Hypothalamus (tissue), 51 donors: ENCODE results near the gene ZFHX3.

Experiments used
- DNase-seq, 51 donors: peaks; one replicate each; lab custom pipeline; 2025; lab: John Stamatoyannopoulos, UW

ZFHX3 gene

DNA sequence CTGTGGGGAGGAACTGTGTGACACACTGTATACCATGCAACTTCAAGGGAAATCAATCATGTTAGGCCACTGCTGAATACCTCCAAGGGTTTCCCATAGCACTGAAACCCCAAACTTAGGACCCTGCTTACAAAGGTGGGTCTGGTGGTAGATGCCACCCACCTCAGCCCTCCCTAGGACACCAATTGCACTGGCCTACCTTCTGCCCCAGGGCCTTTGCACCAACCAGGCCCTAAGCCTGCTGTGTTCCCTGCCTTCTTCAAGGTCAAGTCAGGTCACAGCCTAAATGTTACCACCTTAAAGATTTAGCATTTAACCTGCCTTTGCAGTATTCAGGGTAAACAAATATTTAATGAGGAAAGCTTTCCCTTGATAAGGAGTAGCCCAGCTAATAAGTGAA, 185.8 kb downstream of the ZFHX3 start:
- no peak for DNase-seq

DNA sequence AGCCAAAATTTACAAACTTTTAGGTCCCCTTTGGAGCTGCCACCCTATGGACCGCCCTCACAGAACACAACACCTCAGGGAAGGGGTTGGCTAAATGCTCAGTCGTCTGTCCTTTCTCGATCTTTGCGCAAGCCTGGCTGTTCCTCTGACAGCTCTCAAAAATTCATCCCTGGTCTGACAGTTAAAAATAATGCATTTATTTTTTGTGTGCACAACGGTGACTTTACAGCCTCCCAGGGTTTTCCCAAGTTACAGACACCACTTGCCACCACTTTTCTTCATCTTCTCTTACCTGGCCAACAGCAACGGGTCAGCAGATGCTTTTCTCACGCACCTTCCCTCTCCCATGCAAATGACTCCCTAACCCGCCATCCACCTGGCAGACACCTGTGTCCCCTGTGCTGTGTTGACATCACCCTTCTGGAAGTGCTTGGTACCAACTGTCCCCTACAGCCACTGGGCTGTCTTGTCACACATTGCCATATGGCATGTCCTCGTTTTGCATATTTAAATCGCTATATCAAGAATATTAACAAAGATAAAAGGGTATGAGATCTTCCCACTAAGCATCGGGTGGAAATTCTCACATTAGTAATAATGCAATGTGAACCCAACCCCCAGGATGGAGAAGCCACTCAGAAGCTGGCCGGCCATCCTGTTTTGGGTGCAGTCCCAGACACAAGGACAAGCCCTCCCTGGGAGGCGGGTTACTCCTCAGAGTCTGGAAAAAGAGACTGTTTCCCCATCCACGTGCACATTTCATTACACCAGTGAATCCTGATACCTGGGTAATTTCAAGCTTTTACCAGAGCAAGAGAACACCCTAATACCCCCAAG, 187.0 kb downstream of the ZFHX3 start:
- DNase-seq: peak in 6 of 51 donors; percentile 6 to 32 (median 13)

DNA sequence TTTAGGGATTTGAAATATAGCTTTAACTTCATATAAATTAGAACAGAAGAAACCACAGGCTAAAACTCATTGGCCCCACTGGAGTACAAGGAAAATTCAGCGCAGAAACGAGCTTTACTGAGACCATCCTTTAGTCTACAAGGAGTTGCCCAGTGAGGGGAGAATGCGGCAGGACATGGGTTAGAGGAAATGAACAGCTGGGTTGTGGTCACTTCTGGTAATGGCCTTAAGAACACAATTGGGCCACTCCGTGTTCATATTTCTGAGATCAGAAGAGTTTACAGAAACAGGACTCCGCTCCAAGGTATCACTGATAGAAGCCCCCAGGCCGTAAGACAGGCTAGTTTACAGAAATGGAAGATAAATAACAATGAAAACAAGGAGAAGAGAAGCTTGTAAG, 188.3 kb downstream of the ZFHX3 start:
- DNase-seq: no peak

DNA sequence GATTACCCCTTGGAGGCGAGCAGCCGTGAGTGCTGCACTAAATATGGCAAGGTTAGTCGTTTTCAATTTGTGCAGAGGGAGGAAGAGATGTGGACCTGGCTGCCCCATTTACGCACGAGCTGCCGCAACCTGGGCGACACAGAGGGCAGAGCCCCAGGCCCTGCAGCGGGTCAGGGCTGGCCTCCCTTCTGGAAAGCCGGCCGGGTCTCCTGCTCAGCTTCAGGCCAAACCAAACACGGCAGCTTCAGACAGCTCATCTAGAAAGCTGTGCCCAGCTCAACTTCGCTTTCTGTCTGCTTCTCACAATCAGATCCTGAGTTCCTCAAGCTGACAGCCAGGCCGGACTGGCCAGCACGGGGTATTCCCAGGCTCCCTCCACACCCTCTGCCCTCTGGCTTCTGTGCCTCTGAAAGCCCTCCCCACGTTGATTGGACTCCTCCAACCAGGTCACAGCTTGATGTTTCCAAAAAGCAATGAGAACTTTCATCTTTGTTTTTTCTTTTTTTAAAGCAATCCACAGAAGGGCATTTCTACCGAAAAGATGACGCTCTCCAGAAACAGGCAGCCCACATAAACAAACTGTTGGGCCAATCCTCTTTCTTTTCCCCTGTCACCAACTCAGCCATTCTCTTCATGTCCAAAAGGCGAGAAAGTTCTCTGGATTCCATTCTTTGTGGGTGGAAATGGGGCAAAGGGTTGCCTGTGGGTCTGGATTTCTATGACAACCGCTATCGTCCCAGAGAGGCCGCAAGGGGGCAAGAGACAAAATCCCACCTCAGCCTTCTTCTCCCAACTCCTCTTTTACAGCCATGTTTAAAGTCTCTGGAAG, 189.0 kb downstream of the ZFHX3 start:
- peak in 19 of 51 donors; percentile 14 to 61 (median 39) for DNase-seq

DNA sequence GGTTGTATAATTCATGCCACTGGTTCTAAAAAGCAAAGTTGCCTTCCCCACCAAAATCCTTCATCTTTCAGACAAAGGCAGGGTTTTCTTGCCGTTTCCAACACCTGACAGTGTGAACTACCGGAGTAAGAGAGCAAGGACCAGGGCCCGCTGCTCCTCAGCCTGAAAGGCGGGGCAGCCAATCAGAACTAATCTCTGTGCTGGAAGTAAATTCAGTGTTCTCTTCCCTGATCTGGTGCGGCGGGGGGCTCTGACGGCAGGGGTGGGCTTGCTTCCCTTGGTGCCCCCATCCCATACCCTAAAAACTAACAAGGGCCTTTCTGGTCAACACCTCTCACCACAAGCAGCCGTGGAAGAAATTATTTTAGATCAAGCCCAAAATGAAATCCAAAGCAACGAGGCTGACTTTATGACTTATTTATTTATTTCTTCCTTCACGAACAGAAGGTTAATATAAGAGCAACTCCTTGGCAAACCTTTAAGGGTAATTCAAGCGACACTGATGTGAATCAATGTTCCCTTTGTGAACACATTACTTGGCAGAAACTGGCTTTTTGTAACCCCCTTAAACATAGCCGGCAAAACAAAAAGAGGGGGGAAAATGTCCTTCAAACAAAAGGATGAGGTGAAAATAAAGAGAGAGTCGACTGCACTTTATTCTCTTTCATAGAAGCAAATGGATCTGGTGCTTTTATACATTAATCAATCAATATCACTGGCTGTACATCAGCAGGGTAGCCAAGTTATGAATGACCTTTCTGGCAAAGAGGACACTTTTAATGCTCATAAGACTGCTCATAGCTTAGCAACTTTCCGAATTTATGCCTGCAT, 189.9 kb downstream of the ZFHX3 start:
- no peak for DNase-seq

DNA sequence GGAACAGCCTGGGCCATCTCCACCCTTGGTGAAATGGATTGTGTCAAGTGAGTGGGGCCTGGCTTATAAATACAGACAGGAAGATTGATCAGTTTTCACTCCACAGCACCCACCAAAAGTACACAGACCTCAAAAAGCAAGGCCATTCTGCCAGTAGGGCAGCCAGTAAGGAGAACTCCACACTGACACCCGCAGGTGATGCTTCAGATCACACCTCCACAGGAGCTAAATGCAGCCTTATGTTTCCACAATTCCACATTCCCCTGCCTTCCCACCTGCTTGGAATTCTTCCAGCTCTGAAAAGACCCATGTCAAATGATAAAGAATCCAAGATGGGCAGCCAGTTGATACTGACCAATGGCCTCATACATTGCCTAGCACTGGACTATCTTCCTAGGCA, 191.1 kb downstream of the ZFHX3 start:
- no peak for DNase-seq

DNA sequence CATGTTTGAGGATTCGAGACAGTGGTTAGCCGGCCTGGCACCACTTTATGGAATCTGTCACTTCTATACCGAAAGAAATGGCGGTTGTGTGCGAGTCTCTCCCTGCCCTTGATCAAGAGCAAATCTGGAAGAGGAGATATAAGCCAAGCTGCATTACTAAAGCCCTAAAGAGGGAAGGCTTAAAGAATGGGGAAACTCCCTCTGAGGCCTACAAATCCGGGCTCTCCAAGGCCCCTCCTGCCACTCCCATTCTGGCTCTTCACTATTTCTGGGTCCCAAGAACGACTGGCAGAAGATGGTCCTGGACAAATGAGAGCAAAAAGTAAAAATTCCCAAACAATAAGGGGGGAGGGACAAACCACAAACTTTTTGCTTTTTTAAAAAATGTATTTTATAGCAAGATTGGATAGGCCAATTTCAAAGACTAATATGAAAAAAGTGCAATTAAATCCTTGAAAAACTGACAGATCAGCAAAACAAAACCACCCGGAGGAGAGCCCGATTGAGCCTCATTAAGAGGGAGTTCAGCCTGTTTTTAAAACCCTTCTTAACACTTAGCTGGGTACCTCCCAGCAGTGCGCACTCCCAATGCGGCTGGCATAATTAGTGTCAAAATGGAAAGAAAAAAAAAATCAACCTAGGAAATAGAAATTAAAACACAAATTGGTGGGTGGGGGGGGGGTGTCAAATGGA, 193.5 kb downstream of the ZFHX3 start:
- DNase-seq: no peak

DNA sequence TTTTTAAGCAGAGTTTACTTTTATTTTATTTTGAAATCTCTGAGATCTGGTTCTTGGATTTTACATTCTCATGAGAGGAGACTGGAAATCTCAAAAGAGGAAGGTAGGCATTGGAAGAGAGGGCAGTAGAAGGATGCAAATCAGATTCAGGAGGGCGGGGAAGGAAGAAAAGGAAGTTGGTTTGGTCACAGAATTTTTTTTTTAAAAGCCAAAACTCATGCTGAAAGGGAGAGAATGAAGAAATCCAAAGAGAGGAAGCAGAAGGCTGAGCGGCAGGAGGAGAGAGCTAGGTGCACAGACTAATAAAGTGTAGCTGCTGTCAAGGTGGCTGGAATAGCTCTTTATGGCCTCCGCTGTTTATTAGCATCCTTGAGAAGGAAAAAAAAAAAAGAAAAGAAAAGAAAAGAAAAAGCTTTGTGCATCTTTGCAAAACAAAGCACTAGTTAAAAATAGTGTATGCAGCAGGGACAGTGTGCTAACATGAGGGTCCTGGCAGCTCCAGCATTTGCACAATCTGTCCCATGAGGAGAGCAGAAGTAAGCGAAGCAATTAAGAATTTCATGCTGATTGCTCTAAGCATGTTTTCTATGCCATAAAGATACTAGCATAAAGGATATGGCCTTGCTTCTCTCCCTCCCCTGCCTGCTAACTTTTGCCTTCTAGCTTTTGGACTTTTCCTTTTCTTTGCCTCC, 194.2 kb downstream of the ZFHX3 start:
- DNase-seq: no peak

DNA sequence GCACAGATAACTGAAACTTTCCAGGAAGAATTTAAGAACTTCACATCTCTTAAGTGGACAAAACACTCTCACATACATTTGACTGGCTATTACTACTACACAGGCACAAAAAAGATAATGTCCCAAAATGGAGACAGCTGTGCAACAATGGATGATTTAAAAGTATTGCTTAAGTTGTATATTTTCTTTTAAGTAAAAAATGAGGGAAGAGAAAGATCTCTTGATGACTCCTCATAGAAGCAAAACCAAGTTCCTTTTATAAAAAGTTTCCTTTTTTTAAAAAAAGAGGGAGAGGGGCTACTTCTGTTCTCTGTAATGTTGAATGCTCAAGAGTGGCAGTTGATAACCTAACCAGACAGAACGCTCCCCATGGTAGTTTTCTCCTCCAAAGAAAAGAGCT, 195.5 kb downstream of the ZFHX3 start:
- no peak for DNase-seq

DNA sequence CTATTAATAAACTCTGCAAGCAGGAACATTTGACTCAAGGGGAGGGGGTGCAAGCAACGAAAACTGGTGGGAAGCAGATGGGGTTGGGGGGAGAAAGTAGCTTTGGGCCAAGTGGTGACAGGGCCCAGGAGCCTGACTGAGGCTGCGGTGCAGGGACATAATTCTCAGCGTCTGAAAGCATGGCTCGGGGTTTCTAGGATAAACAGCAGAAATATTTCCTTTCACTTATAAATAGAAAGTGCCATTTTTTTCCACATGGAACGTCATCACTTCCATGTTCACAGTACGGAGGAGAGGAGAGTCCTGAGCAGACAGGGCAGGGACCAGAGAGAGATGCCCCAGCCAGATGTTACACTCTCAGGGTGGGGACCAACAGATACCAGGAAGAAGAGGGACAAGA, 197.1 kb downstream of the ZFHX3 start:
- DNase-seq: no peak

DNA sequence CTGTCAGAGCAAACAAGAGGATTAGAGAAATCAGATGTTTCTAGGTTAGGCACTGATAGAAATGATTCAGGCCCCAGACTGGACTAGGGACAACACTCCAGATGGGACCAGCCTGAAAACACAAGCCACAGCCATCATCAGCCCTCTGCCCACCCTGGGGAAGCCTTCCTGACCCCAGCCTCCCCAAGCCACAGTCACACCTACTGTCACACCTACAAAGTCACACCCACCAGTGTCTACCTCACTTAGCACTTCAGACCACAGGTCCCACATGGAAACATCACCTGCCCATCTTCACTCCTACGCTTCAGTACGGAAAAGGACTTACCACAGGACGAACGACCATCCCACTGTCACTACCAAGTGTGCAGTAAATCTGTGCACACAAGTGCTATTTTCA, 197.9 kb downstream of the ZFHX3 start:
- no peak for DNase-seq

DNA sequence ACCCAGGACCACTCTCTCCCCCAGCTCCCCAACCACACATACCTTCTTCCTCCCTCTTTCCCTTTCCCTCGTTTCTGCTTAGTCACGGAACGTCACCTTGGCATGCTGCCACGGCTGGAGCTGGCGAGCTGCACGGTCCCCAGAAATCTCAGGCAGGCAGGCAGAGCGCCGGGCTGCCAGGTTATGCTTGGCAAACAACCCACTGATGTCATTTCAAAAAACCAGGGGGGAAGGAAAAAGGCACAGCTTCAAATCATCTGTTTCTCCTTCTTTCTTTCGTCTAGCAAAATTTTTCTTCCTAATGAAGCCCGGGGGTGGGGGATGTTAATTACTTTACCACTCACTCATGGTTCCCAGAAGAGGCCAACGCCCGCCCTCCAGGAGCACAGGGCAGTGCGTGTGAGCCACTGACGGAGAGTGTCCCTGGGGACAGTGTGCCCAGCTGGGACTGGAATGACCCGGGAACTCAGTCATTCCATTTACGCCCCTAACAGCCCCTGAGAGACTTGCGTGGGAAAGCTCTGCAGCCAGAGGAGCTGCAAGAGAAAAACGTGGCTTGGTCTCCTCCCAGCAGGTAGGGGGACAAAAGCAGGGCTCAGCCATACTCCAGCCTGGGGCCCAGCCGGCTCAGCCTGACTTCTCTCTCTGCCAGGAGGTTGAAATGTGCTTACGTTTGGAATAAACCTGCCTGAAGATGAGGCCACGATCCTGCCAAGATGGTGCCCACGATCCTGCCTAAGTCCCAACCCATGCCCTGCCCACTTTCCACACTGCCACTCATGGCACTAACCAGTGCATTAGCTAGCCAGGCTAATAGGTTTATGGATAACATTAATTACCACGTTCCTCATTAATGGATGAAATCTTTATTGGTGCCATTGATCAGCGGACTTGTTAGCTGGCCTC, 198.9 kb downstream of the ZFHX3 start:
- DNase-seq: peak in 48 of 51 donors; percentile 19 to 86 (median 68)

DNA sequence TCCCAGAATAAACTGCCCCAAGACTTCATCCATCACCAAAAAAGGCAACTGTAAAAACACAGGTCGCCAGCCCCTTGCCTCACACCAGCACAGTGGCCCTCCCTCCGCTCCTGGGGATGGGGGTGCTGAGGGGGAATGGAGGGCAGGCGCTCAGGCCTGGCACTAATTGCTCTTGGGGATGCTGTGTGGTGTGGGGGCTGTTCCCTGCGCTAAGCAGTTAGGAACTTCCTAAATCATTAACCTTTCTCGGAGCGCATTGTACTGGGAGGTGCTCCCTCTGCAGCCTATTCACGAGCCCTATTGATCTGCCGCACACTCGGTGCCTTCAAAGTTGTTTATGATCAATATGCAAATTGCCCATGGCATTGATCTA, 199.9 kb downstream of the ZFHX3 start:
- no peak for DNase-seq

DNA sequence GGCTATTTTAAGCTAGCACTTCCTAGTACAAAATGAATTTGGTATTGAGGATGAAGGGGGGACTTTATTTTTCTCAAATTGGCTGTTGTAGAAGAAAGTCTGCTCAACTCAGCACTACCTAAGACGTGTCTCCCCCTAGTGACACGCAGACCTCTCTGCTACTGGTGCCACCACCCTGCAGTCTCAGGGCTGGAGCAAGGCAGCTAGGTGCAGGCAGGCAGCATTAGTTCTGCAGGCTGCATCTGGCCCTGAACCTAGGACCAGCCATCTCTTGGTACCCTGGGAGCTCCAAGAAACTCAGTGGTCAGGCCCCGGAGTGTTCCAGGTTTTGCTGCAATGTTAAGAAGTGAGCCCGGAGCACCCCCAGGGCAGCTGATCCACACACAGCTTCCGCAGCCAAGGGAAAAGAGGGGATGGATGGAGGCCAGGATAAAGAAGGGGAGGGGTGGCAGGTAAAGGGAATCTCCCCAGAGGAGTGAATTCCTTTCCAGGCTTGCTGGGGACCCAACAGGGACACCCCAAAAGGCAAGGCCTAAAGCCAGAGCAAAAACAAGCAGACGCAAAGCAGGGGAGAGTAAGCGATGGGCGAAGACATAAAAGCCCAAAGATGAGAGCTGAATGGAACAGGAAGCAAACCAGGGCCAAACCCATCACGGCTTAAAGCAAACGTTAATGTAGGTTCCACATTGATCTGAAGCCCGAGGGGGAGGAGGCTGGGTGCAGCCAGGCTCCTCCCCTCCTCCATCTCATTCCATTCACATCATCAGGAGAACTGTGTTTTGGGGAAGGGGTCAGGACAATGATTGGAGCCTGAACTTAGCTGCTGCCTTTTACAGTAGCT, 200.5 kb downstream of the ZFHX3 start:
- peak in 22 of 51 donors; percentile 1 to 56 (median 20) for DNase-seq

DNA sequence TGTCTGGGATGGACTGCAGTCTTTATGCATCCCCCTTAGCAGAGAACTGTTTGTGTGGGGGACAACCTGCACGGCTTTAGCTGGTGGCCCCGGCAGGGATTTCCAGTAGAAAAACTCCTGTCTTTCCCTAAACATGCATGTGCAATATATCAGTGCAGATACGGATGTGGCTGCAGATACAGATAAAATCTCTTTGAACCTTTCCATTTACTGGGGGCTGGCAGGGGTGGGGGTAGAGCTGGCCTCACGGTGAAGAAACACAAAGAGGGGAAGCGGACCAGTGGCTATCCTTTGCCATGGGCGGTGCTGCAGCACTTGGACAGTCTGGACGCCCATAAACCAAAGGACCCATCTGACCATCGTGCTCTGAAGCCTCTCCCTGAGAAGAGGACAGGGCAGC, 201.3 kb downstream of the ZFHX3 start:
- no peak for DNase-seq

DNA sequence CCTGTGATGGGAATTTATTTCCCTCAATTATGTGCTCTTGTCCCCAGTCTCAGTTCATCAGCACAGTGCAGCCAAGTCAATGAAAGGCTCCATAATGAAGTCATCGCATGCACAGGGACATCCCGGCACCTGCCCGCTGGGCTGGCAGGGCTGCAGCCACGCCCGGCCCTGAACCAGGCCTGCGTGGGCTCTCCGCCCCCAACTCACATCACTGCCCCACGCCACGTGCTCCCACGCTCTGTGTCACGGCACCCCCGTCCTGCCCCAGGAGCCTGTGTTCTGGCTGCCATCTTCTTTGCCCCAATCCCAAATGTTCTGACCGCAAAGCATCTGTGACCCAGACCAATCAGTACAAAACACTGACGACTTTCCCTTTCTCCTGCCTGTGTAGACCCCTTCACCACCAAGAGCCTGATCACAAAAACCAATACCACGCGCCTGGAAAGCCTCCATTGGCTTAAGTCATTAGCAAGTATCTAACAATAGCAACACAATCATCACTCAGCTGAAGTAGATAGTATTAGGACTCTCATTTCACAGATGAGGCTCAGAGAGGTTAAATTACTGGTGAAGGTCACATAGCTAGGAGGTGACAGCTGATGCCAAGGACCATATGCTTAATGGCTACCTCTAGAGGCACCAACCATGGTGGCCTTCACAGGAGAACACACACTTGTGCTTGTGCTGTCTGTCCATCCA, 202.5 kb downstream of the ZFHX3 start:
- DNase-seq: no peak
